ENCODE results near the gene LRRC55. TPM values are rescaled to one million over a fixed set of nuclear protein-coding genes. Genes with fewer than 3 reads are reported as not detected.

The LRRC55 gene
- polyA plus RNA-seq, 1 donor (not counting 4 experiments of a cell fraction or from before 2014, with no cell fraction given): not detected

- dilution Hi-C loops (cut with MboI; ENCODE audit: extremely low pct_ligation_motif_present, low sequenced_read_pairs): no loop called here
- no peak overlapping the region for H3K4me3 ChIP-seq (ENCODE audit: control insufficient read depth in 2 of 3, extremely low read depth in 1 of 3, insufficient read depth in 2 of 3, low read depth in 1 of 3, low read length in 3 of 3)
- peaks cover 10% of the 10 kb centered on the region for H3K4me1 ChIP-seq (ENCODE audit: control insufficient read depth, extremely low read depth, insufficient read depth, low read length)
- no peaks in the 10 kb centered on the region for H4K20me1 ChIP-seq (ENCODE audit: control insufficient read depth, extremely low read depth, insufficient read depth, low read length)
- no peak overlapping the region for H3K4me2 ChIP-seq (ENCODE audit: control insufficient read depth, extremely low read depth, insufficient read depth, low read depth, low read length)
- peak; percentile 32 for FAIRE-seq
- TF ChIP-seq CTCF (optimal IDR thresholded peaks at IDR 0.05 in 1 of 3, IDR thresholded peaks at IDR 0.05 in 1 of 3, conservative IDR thresholded peaks at IDR 0.05 in 1 of 3; ENCODE audit: extremely low read depth in 1 of 3, insufficient read depth in 2 of 3, low read length in 3 of 3) (no peak), EZH2 (IDR thresholded peaks at IDR 0.05; ENCODE audit: low read length) (no peak)
- H3K36me3 ChIP-seq (ENCODE audit: control insufficient read depth in 2 of 2, extremely low read depth in 1 of 2, insufficient read depth in 2 of 2, low read length in 2 of 2): no peaks in the 10 kb centered on the region
- no peaks in the 10 kb centered on the region for H3K9me3 ChIP-seq (ENCODE audit: control insufficient read depth, low read depth, low read length)
- H2AFZ ChIP-seq (ENCODE audit: control insufficient read depth, low read length): no peak overlapping the region
- H3K9me1 ChIP-seq (ENCODE audit: control insufficient read depth, extremely low read depth, insufficient read depth, low read length): no peaks in the 10 kb centered on the region
- H3K27me3 ChIP-seq (ENCODE audit: control insufficient read depth, extremely low read depth, insufficient read depth, low read length): no peaks in the 10 kb centered on the region
- peak; percentile 36 for DNase-seq (ENCODE audit: low read depth, low spot score)
- H3K9ac ChIP-seq (ENCODE audit: control insufficient read depth, extremely low read depth, insufficient read depth, low read length): no peak overlapping the region
- no peaks in the 10 kb centered on the region for H3K79me2 ChIP-seq (ENCODE audit: control insufficient read depth, insufficient read depth, low read length)
- no peak overlapping the region for H3K27ac ChIP-seq (ENCODE audit: control insufficient read depth, insufficient read depth, low read length)
Measured at GRCh38 chr11:57155400-57155799, 26.4 kb upstream of the LRRC55 start.

- no peak overlapping the region for H3K9ac ChIP-seq (ENCODE audit: control insufficient read depth, extremely low read depth, insufficient read depth, low read length)
- FAIRE-seq: no peak
- no peak for TF ChIP-seq EZH2 (IDR thresholded peaks at IDR 0.05; ENCODE audit: low read length)
- TF ChIP-seq CTCF (optimal IDR thresholded peaks at IDR 0.05 in 1 of 3, IDR thresholded peaks at IDR 0.05 in 1 of 3, conservative IDR thresholded peaks at IDR 0.05 in 1 of 3; ENCODE audit: extremely low read depth in 1 of 3, insufficient read depth in 2 of 3, low read length in 3 of 3): no peak
- H3K9me3 ChIP-seq (ENCODE audit: control insufficient read depth, low read depth, low read length): no peaks in the 10 kb centered on the region
- no peaks in the 10 kb centered on the region for H3K36me3 ChIP-seq (ENCODE audit: control insufficient read depth in 2 of 2, extremely low read depth in 1 of 2, insufficient read depth in 2 of 2, low read length in 2 of 2)
- no peaks in the 10 kb centered on the region for H3K27me3 ChIP-seq (ENCODE audit: control insufficient read depth, extremely low read depth, insufficient read depth, low read length)
- H3K4me3 ChIP-seq (ENCODE audit: control insufficient read depth in 2 of 3, extremely low read depth in 1 of 3, insufficient read depth in 2 of 3, low read depth in 1 of 3, low read length in 3 of 3): no peak overlapping the region
- no peak overlapping the region for H2AFZ ChIP-seq (ENCODE audit: control insufficient read depth, low read length)
- no peak overlapping the region for H3K4me2 ChIP-seq (ENCODE audit: control insufficient read depth, extremely low read depth, insufficient read depth, low read depth, low read length)
- H3K27ac ChIP-seq (ENCODE audit: control insufficient read depth, insufficient read depth, low read length): no peak overlapping the region
- no peak for DNase-seq (ENCODE audit: low read depth, low spot score)
- no peaks in the 10 kb centered on the region for H4K20me1 ChIP-seq (ENCODE audit: control insufficient read depth, extremely low read depth, insufficient read depth, low read length)
- dilution Hi-C loops (cut with MboI; ENCODE audit: extremely low pct_ligation_motif_present, low sequenced_read_pairs): no loop called here
- H3K9me1 ChIP-seq (ENCODE audit: control insufficient read depth, extremely low read depth, insufficient read depth, low read length): no peaks in the 10 kb centered on the region
- peaks cover 10% of the 10 kb centered on the region for H3K4me1 ChIP-seq (ENCODE audit: control insufficient read depth, extremely low read depth, insufficient read depth, low read length)
- no peaks in the 10 kb centered on the region for H3K79me2 ChIP-seq (ENCODE audit: control insufficient read depth, insufficient read depth, low read length)
Measured at GRCh38 chr11:57155838-57156607, 25.7 kb upstream of the LRRC55 start.

All from keratinocyte (primary cell).